ENCODE measurements around the gene ILRUN. TPM values are rescaled to one million over a fixed set of nuclear protein-coding genes. Genes with fewer than 3 reads are reported as not detected.
"Not testable (repeated sequence)": the region's sequence is repeated elsewhere in the genome, so short reads cannot be mapped to it uniquely, and the experiment has no call there.

The ILRUN gene
- total RNA-seq, 4 donors from 2014 or later, result 60.2 to 65.4 (median 62.9) TPM

GRCh38 chr6:34671367-34671766, 25.2 kb downstream of the ILRUN start:
- intact Hi-C loops (cut with DNase I; ENCODE audit: low total_unique reads), result no loop called here
- TF ChIP-seq CTCF (IDR thresholded peaks at IDR 0.05) (no peak), POLR2A (IDR thresholded peaks at IDR 0.05) (no peak)
- 76 to 78% methylated on average over 1 of the region's 1 CpG for WGBS, 2 donors
- DNase-seq (ENCODE audit: low spot score in 2 of 2), result no peak
- no peak overlapping the region for H3K4me3 ChIP-seq (ENCODE audit: low read depth, poor library complexity, severe bottlenecking)

GRCh38 chr6:34668799-34669198, 27.8 kb downstream of the ILRUN start:
- H3K4me3 ChIP-seq (ENCODE audit: low read depth, poor library complexity, severe bottlenecking); DNase-seq (ENCODE audit: low spot score in 2 of 2); intact Hi-C loops (cut with DNase I; ENCODE audit: low total_unique reads): not testable (repeated sequence)
- WGBS, 2 donors, result 96 to 99% methylated on average over 5 of the region's 5 CpGs

- no peak overlapping the region for H3K4me3 ChIP-seq (ENCODE audit: low read depth, poor library complexity, severe bottlenecking)
- intact Hi-C loops (cut with DNase I; ENCODE audit: low total_unique reads), result no loop called here
- 82 to 87% methylated on average over 4 of the region's 4 CpGs for WGBS, 2 donors
- TF ChIP-seq CTCF (IDR thresholded peaks at IDR 0.05), result no peak
- TF ChIP-seq POLR2A (IDR thresholded peaks at IDR 0.05), result no peak
- DNase-seq (ENCODE audit: low spot score in 2 of 2), result no peak
Observed at GRCh38 chr6:34667481-34668238, 28.9 kb downstream of the ILRUN start.

GRCh38 chr6:34665019-34665418, 31.5 kb downstream of the ILRUN start:
- DNase-seq (ENCODE audit: low spot score in 2 of 2), result no peak
- 88 to 90% methylated on average over 4 of the region's 4 CpGs for WGBS, 2 donors
- intact Hi-C loops (cut with DNase I; ENCODE audit: low total_unique reads), result no loop called here
- TF ChIP-seq POLR2A (IDR thresholded peaks at IDR 0.05) (no peak), CTCF (IDR thresholded peaks at IDR 0.05) (no peak)
- H3K4me3 ChIP-seq (ENCODE audit: low read depth, poor library complexity, severe bottlenecking), result no peak overlapping the region

GRCh38 chr6:34664256-34664971, 32.2 kb downstream of the ILRUN start:
- intact Hi-C loops (cut with DNase I; ENCODE audit: low total_unique reads), result no loop called here
- DNase-seq (ENCODE audit: low spot score in 2 of 2), result no peak
- 58 to 68% methylated on average over 4 of the region's 4 CpGs for WGBS, 2 donors
- TF ChIP-seq CTCF (IDR thresholded peaks at IDR 0.05) (no peak), POLR2A (IDR thresholded peaks at IDR 0.05) (no peak)
- no peak overlapping the region for H3K4me3 ChIP-seq (ENCODE audit: low read depth, poor library complexity, severe bottlenecking)

- intact Hi-C loops (cut with DNase I; ENCODE audit: low total_unique reads), result no loop called here
- H3K4me3 ChIP-seq (ENCODE audit: low read depth, poor library complexity, severe bottlenecking), result no peak overlapping the region
- 78 to 82% methylated on average over 5 of the region's 5 CpGs for WGBS, 2 donors
- no peak for TF ChIP-seq POLR2A (IDR thresholded peaks at IDR 0.05)
- no peak for TF ChIP-seq CTCF (IDR thresholded peaks at IDR 0.05)
- no peak for DNase-seq (ENCODE audit: low spot score in 2 of 2)
Observed at GRCh38 chr6:34663831-34664255, 32.7 kb downstream of the ILRUN start.

Data from lower leg skin (tissue), 4 donors.